Lower leg skin (tissue), 4 donors: ENCODE measurements around the gene CLSTN2. TPM values are rescaled to one million over a fixed set of nuclear protein-coding genes. Genes with fewer than 3 reads are reported as not detected.

Experiments used
- DNase-seq, 2 donors: peaks; one replicate each; pipeline ENCODE4 v3.0.0-alpha.2; 2019; ENCODE audit warnings: low spot score in 2 of 2
- H3K4me3 ChIP-seq: fragments of 200-600 bp; sonication (generic); 2 replicates; pipeline ENCODE4 v1.5.1; 2017; ENCODE audit warnings: mild to moderate bottlenecking, low read depth; ENCODE audit not compliant: poor library complexity, severe bottlenecking
- CTCF ChIP-seq, 3 donors: fragments of 450-650 bp; IDR thresholded peaks; one replicate each; pipeline ENCODE4 v1.5.1; 2016; ENCODE audit warnings: antibody characterized with exemption in 3 of 3, mild to moderate bottlenecking in 3 of 3, moderate library complexity in 2 of 3
- POLR2A ChIP-seq, 2 donors: fragments of 450-650 bp; IDR thresholded peaks; one replicate each; pipeline ENCODE4 v1.6.1; 2016 to 2017; ENCODE audit warnings: antibody characterized with exemption in 2 of 2, mild to moderate bottlenecking in 1 of 2, moderate library complexity in 1 of 2
- WGBS, 2 donors: methylation state at CpG; one replicate each; pipeline ENCODE4 v1.1.5; 2018; 5-methylcytosine and 5-hydroxymethylcytosine counted together
- intact Hi-C: fragments of 100-400 bp; cut with DNase I; formaldehyde crosslinking; loops from one replicate; pipeline ENCODE4 v1.15.0; 2023; ENCODE audit warnings: low total_unique reads
- total RNA-seq, 4 donors: library from RNA; depleted of rRNA; stranded (reverse); fragments of >200 nt; gene quantifications; one replicate each; pipeline ENCODE4 v1.1.0, GENCODE V29; 2016

The CLSTN2 gene
- total RNA-seq, 4 donors from 2014 or later: 3.1 to 7.9 (median 4.7) TPM

GRCh38 chr3:140614001-140614400 lies 679.0 kb downstream of the CLSTN2 start:
- WGBS, 2 donors: 82 to 90% methylated on average over 1 of the region's 1 CpG
- TF ChIP-seq CTCF (IDR thresholded peaks at IDR 0.05): no peak
- TF ChIP-seq POLR2A (IDR thresholded peaks at IDR 0.05): no peak
- intact Hi-C loops: no loop called here
- DNase-seq: no peak
- H3K4me3 ChIP-seq: no peak overlapping the region

- DNase-seq: peak in 1 of 2 donors; percentile 75
- WGBS, 2 donors: 72 to 80% methylated on average over 2 of the region's 2 CpGs
- intact Hi-C loops: no loop called here
- no peak overlapping the region for H3K4me3 ChIP-seq
- no peak for TF ChIP-seq CTCF (IDR thresholded peaks at IDR 0.05)
- TF ChIP-seq POLR2A (IDR thresholded peaks at IDR 0.05): no peak
Measured at GRCh38 chr3:140617135-140617534, 682.1 kb downstream of the CLSTN2 start.

- intact Hi-C loops: no loop called here
Measured at GRCh38 chr3:140626856-140627255, 691.9 kb downstream of the CLSTN2 start.

More at GRCh38 chr3:140626856-140627255, 691.9 kb downstream of the CLSTN2 start:
- WGBS, 2 donors: 92 to 94% methylated on average over 7 of the region's 7 CpGs
- no peak for TF ChIP-seq POLR2A (IDR thresholded peaks at IDR 0.05)
- TF ChIP-seq CTCF (IDR thresholded peaks at IDR 0.05): no peak
- no peak overlapping the region for H3K4me3 ChIP-seq
- no peak for DNase-seq
